ENCODE measurements around the gene SLC30A7.

- TF ChIP-seq CTCF (IDR thresholded peaks at IDR 0.05) (no peak), ZFX (IDR thresholded peaks at IDR 0.05; ENCODE audit: borderline replicate concordance) (no peak)
Observed at GRCh38 chr1:101030881-101031280, 135.0 kb downstream of the SLC30A7 start.
